CD4-positive, alpha-beta T cell treated with Interleukin-6 for 4 hours (primary cell): ENCODE measurements around the gene BCL7A.

Experiments used
- DNase-seq: peaks from one replicate; pipeline ENCODE4 v3.0.0-alpha.2; 2020; ENCODE audit warnings: mixed read lengths

BCL7A gene

GRCh38 chr12:122001466-122002209 is 20.0 kb upstream of the BCL7A start:
- no peak for DNase-seq

- DNase-seq = peak; percentile 17
These were observed 17.8 kb upstream of the BCL7A start for GRCh38 chr12:122003651-122004611.

- DNase-seq = no peak
These were observed 17.0 kb upstream of the BCL7A start for GRCh38 chr12:122004633-122005071.

- no peak for DNase-seq
These were observed 16.4 kb upstream of the BCL7A start for GRCh38 chr12:122005252-122005776.

- peak; percentile 59 for DNase-seq
These were observed 15.3 kb upstream of the BCL7A start for GRCh38 chr12:122006186-122006926.

GRCh38 chr12:122009741-122010140 is 11.9 kb upstream of the BCL7A start:
- no peak for DNase-seq

GRCh38 chr12:122012184-122012583 is 9.5 kb upstream of the BCL7A start:
- DNase-seq = no peak

- DNase-seq = no peak
These were observed 8.5 kb upstream of the BCL7A start for GRCh38 chr12:122013136-122013535.

GRCh38 chr12:122013791-122014590 is 7.7 kb upstream of the BCL7A start:
- peak; percentile 14 for DNase-seq

- DNase-seq = no peak
These were observed 6.9 kb upstream of the BCL7A start for GRCh38 chr12:122014781-122015180.

GRCh38 chr12:122018457-122018856 is 3.2 kb upstream of the BCL7A start:
- no peak for DNase-seq

GRCh38 chr12:122018937-122019336 is 2.7 kb upstream of the BCL7A start:
- DNase-seq = no peak

GRCh38 chr12:122020795-122021192 is 890 bp upstream of the BCL7A start:
- DNase-seq = no peak

GRCh38 chr12:122021193-122021821 is 377 bp upstream of the BCL7A start:
- DNase-seq = peak; percentile 27

- peak; percentile 49 for DNase-seq
These were observed 982 bp downstream of the BCL7A start for GRCh38 chr12:122022393-122023338.

GRCh38 chr12:122023339-122024131 is 1.9 kb downstream of the BCL7A start:
- DNase-seq = peak; percentile 27

- no peak for DNase-seq
These were observed 2.6 kb downstream of the BCL7A start for GRCh38 chr12:122024132-122024785.

GRCh38 chr12:122026706-122027333 is 5.1 kb downstream of the BCL7A start:
- peak; percentile 12 for DNase-seq
